ENCODE data around the gene TMEM225.

- TF ChIP-seq POLR2A (IDR thresholded peaks at IDR 0.05) = no peak
- TF ChIP-seq CTCF (IDR thresholded peaks at IDR 0.05) = no peak
- no peak for TF ChIP-seq POLR2AphosphoS5 (IDR thresholded peaks at IDR 0.05; ENCODE audit: insufficient read depth in 1 of 2, low read depth in 1 of 2)
Measured at GRCh38 chr11:123852321-123852720, 33.1 kb downstream of the TMEM225 start.
